GM19351 (cell line): ENCODE data around the gene GPR18.
"Not testable (repeated sequence)": the region's sequence is repeated elsewhere in the genome, so short reads cannot be mapped to it uniquely, and the experiment has no call there.

ENCODE experiments used
- ATAC-seq: cut with Tn5 transposase; IDR thresholded peaks from one replicate; pipeline ENCODE4 v1.9.1; 2021; ENCODE audit warnings: mild to moderate bottlenecking, moderate library complexity; ENCODE audit not compliant: unreplicated experiment

The GPR18 gene

GRCh38 chr13:99268822-99269221 is 10.6 kb upstream of the GPR18 start:
- no peak for ATAC-seq

DNA sequence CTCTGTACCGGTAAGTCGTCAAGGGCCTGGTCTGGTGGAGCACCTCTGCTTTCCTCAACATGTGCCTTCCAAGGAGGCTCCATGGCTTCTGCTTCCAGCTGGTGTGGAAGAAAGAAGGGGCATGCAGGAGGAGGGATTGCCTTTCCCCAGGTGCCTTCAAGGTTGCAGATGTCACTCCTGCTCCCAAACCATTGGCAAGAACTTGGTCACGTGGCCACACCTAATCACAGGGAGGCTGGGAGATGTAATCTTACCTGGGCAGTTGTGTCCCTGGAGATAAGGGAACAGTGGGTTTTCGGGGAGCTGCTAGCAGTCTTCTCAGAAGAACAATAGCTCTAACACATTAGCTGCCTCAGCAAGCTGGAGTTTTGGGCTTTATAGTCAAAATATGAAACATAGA is 9.7 kb upstream of the GPR18 start:
- ATAC-seq = no peak

GRCh38 chr13:99266827-99267226 is 8.6 kb upstream of the GPR18 start:
- no peak for ATAC-seq

GRCh38 chr13:99265821-99266426 is 7.7 kb upstream of the GPR18 start:
- no peak for ATAC-seq

DNA sequence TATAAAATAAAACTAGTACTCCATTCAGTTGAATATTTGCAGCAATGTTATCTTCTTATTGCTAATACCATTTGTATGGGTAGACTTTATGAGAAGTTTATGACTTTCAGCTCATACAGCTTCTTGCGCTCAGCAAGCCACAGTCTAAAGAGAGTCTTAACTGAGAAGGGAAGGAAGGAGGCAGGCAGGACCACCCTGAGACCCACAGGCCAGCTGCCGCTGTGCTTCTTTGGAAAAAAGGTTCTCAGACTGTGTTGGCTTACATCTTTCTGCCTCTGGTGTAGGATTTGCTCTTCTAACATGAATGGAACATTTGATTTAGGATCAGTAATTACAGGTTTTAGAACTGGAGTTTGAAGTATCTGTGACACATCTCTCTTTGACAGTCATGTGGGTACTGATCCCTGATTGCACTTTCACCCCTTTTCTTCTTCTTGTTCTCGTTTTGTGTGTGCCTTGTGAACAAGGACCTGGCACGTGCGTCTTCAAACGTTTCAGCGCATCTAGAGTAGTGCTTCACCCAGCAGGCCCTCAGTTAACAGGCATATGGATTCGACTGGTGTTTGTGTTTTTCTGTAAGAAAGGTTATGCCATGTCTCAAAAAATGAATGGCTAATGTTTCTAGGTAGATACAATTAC is 7.1 kb upstream of the GPR18 start:
- no peak for ATAC-seq

DNA sequence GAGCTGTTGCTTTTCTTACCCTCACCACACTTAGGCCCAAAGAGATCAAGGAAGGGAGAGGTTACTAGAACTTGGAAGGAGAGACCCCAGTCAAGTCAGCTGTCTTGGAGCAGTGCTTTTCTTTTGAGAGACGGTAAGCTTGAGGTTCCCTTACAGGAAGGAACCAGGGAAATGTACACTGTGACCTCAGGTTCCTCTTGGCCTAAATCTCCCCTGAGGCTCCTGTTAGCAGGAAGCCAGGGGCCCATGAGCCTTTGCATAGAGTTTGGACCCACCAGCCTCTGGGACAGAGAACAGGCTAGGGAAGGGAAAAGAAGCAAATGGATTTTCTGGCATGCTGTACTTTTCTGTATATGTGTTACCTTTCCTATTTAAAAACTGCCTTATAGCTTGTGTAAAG is 5.9 kb upstream of the GPR18 start:
- ATAC-seq = no peak

GRCh38 chr13:99263126-99263785 is 5.1 kb upstream of the GPR18 start:
- no peak for ATAC-seq

GRCh38 chr13:99261059-99261458 is 2.9 kb upstream of the GPR18 start:
- ATAC-seq = no peak

DNA sequence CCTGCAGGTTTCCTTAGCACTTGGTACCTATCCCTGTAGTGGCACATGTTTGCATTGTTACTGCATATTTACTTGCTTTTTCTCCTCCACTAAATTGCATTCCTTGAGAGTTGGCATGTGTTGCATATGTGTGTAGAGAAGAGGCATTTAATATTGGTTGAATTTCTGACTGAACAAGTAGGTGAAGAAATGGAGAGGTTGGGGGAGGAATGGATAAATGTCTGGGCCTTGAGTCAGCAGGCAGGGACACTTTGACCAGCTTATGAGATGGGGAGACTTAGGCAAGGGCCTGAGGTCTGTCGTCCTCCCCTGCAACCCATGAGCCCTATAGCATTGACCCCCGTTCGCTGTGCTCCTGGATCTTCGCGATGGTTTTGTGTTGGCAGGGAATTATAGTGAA is 2.0 kb upstream of the GPR18 start:
- ATAC-seq = no peak

DNA sequence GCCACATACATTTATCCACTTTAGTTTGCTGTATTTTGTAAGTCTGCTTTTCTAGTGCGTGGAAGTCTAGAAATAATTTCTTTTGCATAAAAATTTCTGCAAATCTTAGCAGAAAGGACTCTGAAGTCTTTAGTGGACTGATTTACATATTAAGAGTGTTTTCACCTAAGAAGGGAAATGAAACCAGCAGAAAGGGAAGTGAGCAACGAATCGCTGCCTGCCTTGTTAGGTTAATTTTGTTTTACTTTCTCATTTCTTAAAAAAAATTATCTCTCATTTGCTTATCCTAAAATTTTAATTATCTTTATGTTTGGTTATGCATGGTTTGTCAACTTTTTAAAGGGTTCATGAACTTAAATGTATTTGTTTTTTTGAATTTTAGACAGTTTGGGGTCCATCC is 767 bp upstream of the GPR18 start:
- peak; percentile 65 for ATAC-seq

DNA sequence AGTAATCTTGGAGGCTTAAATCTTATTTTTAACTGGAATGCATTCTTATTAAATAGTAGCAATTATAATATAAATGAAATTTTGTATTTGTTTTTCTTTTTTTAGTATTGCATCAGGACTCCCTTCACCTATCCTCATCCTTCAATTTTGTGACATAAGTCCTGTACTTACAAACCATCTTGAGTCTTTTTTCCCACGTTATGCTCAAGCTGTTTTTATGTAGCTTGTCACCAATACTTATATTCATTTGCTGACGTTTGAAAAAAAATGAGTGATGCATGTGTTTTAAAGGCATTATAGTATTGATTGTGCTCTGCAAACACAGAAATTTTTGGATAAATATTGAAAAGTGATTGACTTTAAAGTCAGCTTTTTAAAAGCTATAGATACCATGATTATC is 888 bp downstream of the GPR18 start:
- no peak for ATAC-seq

GRCh38 chr13:99256709-99257108 is 1.5 kb downstream of the GPR18 start:
- no peak for ATAC-seq

GRCh38 chr13:99256283-99256682 is 1.9 kb downstream of the GPR18 start:
- ATAC-seq = no peak

DNA sequence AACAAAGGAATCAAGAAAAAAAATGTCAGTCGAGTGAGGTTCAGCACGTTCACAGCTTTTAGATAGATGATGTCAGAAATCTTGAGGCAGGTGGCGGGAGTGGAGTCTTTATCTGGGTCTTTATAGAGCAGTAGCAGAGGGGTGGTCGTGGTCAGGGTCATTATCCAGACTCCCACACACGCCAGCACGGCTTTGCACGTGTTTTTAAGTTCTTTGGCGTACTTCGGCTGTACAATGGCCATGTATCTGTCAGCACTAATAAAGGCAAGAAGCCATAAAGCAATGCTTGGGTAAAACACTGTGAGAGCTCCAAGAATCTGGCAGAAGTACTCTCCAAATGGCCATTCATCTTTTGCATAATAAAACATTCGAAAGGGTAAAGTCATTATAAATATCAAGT is 2.9 kb downstream of the GPR18 start:
- ATAC-seq = no peak

GRCh38 chr13:99254830-99255229 is 3.3 kb downstream of the GPR18 start:
- no peak for ATAC-seq

DNA sequence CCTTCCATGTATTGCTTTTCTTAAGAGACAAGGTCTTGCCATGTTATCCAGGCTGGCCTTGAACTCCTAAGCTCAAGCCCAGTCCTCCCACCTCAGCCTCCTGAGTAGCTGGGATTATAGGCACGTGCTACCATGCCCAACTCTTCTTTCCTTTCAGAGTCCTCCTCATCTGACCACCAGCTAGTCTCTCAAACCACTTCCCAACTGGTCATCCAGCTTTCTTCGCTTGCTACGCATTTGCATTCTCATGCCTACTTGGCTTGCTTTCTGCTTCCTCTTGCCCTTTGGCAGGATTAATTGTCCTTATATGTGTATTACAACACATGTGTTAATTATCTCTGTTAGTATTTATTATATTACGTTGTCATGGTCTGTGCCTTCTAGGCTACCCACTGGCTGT is 6.3 kb downstream of the GPR18 start:
- no peak for ATAC-seq

DNA sequence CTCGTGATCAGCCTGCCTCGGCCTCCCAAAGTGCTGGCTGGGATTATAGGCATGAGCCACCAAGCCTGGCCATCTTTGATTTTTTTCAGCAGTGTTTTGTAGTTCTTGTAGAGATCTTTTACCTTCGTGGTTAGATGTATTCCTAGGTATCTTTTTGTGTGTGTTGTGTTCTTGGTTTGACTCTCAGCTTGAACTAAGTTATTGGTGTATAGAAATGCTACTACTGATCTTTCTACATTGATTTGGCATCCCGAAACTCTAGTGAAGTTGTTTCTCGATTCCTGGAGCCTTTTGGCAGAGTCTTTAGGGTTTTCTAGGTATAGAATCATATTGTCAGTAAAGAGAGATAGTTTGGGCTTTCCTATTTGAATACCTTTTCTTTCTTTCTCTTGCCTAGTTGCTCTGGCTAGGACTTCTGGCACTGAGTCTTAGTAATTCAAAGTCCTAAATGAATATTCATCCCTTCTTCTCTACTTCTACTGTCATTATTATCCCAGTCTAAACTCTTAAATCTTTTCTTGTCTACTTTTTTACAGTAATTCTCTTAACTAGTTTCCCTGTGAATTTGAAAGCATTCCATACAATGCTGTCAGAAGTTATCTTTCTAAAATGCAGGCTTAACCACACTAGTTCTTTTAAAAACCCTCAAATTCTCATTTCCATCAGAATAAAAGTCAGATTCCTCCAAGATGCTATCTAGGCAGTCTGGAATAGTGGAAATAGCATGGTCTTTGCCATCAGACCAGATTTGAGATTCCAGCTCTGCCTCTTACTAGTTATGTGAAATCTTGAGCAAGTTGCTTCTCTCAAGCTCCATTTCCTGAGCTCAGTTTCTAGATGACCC is 7.0 kb downstream of the GPR18 start:
- ATAC-seq = no peak

- not testable (repeated sequence) for ATAC-seq
Measured at GRCh38 chr13:99249606-99250005, 8.6 kb downstream of the GPR18 start.

GRCh38 chr13:99249178-99249577 is 9.0 kb downstream of the GPR18 start:
- ATAC-seq = not testable (repeated sequence)

- ATAC-seq = no peak
Measured at GRCh38 chr13:99246100-99246499, 12.1 kb downstream of the GPR18 start.

DNA sequence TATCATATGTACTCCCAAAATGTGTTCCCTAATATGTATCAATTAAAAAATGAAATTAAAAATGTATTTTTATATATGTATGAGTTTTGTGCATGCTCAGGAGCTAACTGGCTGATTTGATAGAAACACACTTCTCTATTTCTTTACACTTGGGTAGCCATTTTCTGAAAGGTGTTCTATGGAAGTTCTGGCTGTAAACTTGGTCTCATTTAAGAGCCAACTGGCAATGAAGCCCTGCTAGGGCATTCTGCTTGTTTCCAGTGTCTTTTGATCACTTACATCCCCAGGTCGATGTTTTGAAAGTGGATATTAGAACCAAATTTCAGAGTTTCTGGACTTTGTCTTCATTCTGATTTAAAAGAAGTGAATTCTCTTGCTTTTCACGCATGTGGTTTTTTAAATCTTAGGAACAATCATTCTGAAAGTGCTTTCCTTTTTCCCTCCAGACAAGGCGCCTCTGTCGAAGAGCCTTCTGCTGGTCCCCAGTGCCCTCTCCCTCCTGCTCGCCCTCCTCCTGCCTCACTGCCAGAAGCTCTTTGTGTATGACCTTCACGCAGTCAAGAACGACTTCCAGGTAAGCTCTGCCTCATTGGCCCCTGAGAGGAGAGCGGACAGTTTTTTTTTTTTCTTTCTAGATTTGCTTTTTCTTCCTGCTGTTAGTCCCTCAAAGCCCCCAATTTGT is 20.1 kb downstream of the GPR18 start:
- peak; percentile 76 for ATAC-seq
